Psoas muscle (tissue), 8 donors: Measurements from ENCODE around the gene CDK7. TPM values are rescaled to one million over a fixed set of nuclear protein-coding genes. Genes with fewer than 3 reads are reported as not detected.

Experiments
- ATAC-seq, 4 donors: fragments of 200-7000 bp; cut with Tn5 transposase; one replicate each; pipeline ENCODE4 v1.9.1; 2020; ENCODE audit warnings: moderate library complexity in 3 of 4, mild to moderate bottlenecking in 2 of 4
- DNase-seq, 2 donors: peaks; one replicate each; pipeline ENCODE4 v3.0.0-alpha.2; 2020
- H3K27ac ChIP-seq: fragments of 200-600 bp; one replicate; pipeline ENCODE4 v1.8.0; 2022
- H3K27me3 ChIP-seq, 3 donors: fragments of 200-600 bp in 1 of 3; one replicate each; pipeline versions ENCODE4 v1.6.1 to v1.8.0; 2013 to 2022; ENCODE audit warnings: low read length in 2 of 3, mild to moderate bottlenecking in 2 of 3, moderate library complexity in 1 of 3; ENCODE audit not compliant: insufficient read depth in 3 of 3
- H3K36me3 ChIP-seq, 2 donors: fragments of 200-600 bp in 1 of 2; one replicate each; pipeline versions ENCODE4 v1.6.1 to v1.8.0; 2013 to 2022; ENCODE audit warnings: low read depth in 1 of 2, mild to moderate bottlenecking in 1 of 2, moderate library complexity in 1 of 2; ENCODE audit not compliant: insufficient read depth in 1 of 2
- H3K4me1 ChIP-seq: fragments of 200-600 bp; one replicate; pipeline ENCODE4 v1.8.0; 2022
- H3K4me3 ChIP-seq: fragments of 200-600 bp; one replicate; pipeline ENCODE4 v1.8.0; 2022; ENCODE audit warnings: mild to moderate bottlenecking
- H3K9me3 ChIP-seq: fragments of 200-600 bp; one replicate; pipeline ENCODE4 v1.8.0; 2022
- CTCF ChIP-seq: fragments of 200-600 bp; IDR thresholded peaks from one replicate; pipeline ENCODE4 v1.8.0; 2022; ENCODE audit warnings: antibody characterized with exemption
- WGBS, 3 donors: extraction: QIAGEN DNeasy Blood & Tissue Kit; methylation state at CpG; one replicate each; pipeline versions ENCODE4 v1.1.6 to v1.1.7; 2013; 5-methylcytosine and 5-hydroxymethylcytosine counted together
- intact Hi-C, 2 donors: fragments of 100-400 bp; cut with DNase I; formaldehyde crosslinking; loops; one replicate each; pipeline versions ENCODE4 v1.11.0 to v1.14.2; 2022
- polyA plus RNA-seq, 3 donors: library from polyadenylated mRNA; stranded (reverse); fragments of 200-250 nt; gene quantifications; one replicate each; pipeline ENCODE4 v1.2.3, GENCODE V29; 2013
- total RNA-seq, 4 donors: library from RNA; stranded (reverse); fragmentation: NEBNext Ultra II Directional in 2 of 4; extraction: Animal tissue kit (Norgen Biotek cat#: 25700) in 2 of 4; gene quantifications; one replicate each; pipeline versions ENCODE4 v1.2.1 to v1.2.4, GENCODE V29; 2021 to 2023
- donor health status: healthy with polysubstance abuse.
- donor health status: DM: no; HTN: no; CAD: no; lungs with moderate emphysema.
- donor health status: Bipolar disorder and iron deficiency.
- donor health status: healthy.
- donor health status: DM: yes; HTN: yes; CAD: no.
- donor health status: DM: no; HTN: no; CAD: no.
- donor health status: DM: no; HTN: no; CAD: no.
- donor health status: DM: yes; HTN: yes; CAD: no.

The CDK7 gene
- total and polyA plus RNA-seq, 7 donors, result 19.0 to 66.9 (median 33.4) TPM

GRCh38 chr5:69237877-69238276 lies 3.2 kb downstream of the CDK7 start:
- ATAC-seq (no peak), DNase-seq (no peak)
- WGBS, 3 donors, result 73 to 86% (median 78%) methylated on average over 3 of the region's 3 CpGs
- no peak overlapping the region for H3K4me3 ChIP-seq
- intact Hi-C loops, result no loop called here
- H3K4me1 ChIP-seq, result peaks cover 38% of the 10 kb centered on the region
- H3K27me3 ChIP-seq, result no peaks in the 10 kb centered on the region
- TF ChIP-seq CTCF, result no peak
- H3K9me3 ChIP-seq, result no peaks in the 10 kb centered on the region
- no peak overlapping the region for H3K27ac ChIP-seq
- H3K36me3 ChIP-seq, result peaks cover 2 to 32% of the 10 kb centered on the region in 2 donors

GRCh38 chr5:69238760-69239251 lies 4.1 kb downstream of the CDK7 start:
- Histone ChIP-seq H3K27me3 (no peaks in the 10 kb centered on the region), H3K4me1 (peaks cover 32% of the 10 kb centered on the region), H3K27ac (no peak overlapping the region), H3K36me3 (peaks cover 2 to 32% of the 10 kb centered on the region in 2 donors), H3K9me3 (no peaks in the 10 kb centered on the region), H3K4me3 (no peak overlapping the region)
- ATAC-seq (no peak), DNase-seq (no peak)
- intact Hi-C loops, result no loop called here
- WGBS, 3 donors, result 85 to 89% (median 89%) methylated on average over 6 of the region's 6 CpGs
- no peak for TF ChIP-seq CTCF

GRCh38 chr5:69242215-69242927 lies 7.7 kb downstream of the CDK7 start:
- no peaks in the 10 kb centered on the region for H3K9me3 ChIP-seq
- no peak overlapping the region for H3K4me3 ChIP-seq
- no peaks in the 10 kb centered on the region for H3K27me3 ChIP-seq
- H3K36me3 ChIP-seq, result peaks cover 2 to 28% of the 10 kb centered on the region in 2 donors
- no peak for DNase-seq
- ATAC-seq, result no peak
- H3K27ac ChIP-seq, result no peak overlapping the region
- H3K4me1 ChIP-seq, result peaks cover 15% of the 10 kb centered on the region
- TF ChIP-seq CTCF, result no peak
- WGBS, 3 donors, result 86 to 89% (median 88%) methylated on average over 8 of the region's 8 CpGs
- intact Hi-C loops, result no loop called here

- H3K27ac ChIP-seq, result no peak overlapping the region
- 96 to 99% (median 97%) methylated on average over 5 of the region's 5 CpGs for WGBS, 3 donors
- DNase-seq, result no peak
- H3K4me1 ChIP-seq, result peaks cover 6% of the 10 kb centered on the region
- H3K4me3 ChIP-seq, result no peak overlapping the region
- intact Hi-C loops, result no loop called here
- H3K36me3 ChIP-seq, result peaks cover 0 to 3% of the 10 kb centered on the region in 2 donors
- H3K27me3 ChIP-seq, result no peaks in the 10 kb centered on the region
- H3K9me3 ChIP-seq, result no peaks in the 10 kb centered on the region
- no peak for TF ChIP-seq CTCF
- no peak for ATAC-seq
Measured at GRCh38 chr5:69245031-69245430, 10.3 kb downstream of the CDK7 start.
